Suprapubic skin (tissue), 3 donors: ENCODE measurements around the gene SPATA3.

ENCODE experiments used
- CTCF ChIP-seq, 2 donors: fragments of 200-600 bp in 1 of 2; fragments of 450-650 bp in 1 of 2; sonication (generic) in 1 of 2; IDR thresholded peaks; one replicate each; pipeline ENCODE4 v1.5.1; 2016 to 2019; ENCODE audit warnings: antibody characterized with exemption in 2 of 2, mild to moderate bottlenecking in 1 of 2, moderate library complexity in 1 of 2
- POLR2AphosphoS5 ChIP-seq, 3 donors: sonication (generic); formaldehyde crosslinking; IDR thresholded peaks; one replicate each; pipeline ENCODE4 v1.6.1; 2017; ENCODE audit warnings: antibody characterized with exemption in 3 of 3

- no peak for TF ChIP-seq CTCF (IDR thresholded peaks at IDR 0.05)
- no peak for TF ChIP-seq POLR2AphosphoS5 (IDR thresholded peaks at IDR 0.05)
These were observed 16.5 kb downstream of the SPATA3 start for GRCh38 chr2:231012463-231012862.
